HG03342 (cell line): Measurements from ENCODE around the gene ZFPM1.

Experiments
- ATAC-seq: cut with Tn5 transposase; IDR thresholded peaks from one replicate; pipeline ENCODE4 v1.9.1; 2021; ENCODE audit warnings: mild to moderate bottlenecking, moderate library complexity; ENCODE audit not compliant: unreplicated experiment

ZFPM1 gene

GRCh38 chr16:88585269-88585668 is 132.2 kb downstream of the ZFPM1 start:
- no peak for ATAC-seq

GRCh38 chr16:88585927-88586581 is 133.0 kb downstream of the ZFPM1 start:
- ATAC-seq, result no peak
